ENCODE measurements around the gene ZNF236. TPM values are rescaled to one million over a fixed set of nuclear protein-coding genes. Genes with fewer than 3 reads are reported as not detected.
A peak's percentile ranks its signal among the peaks of the same experiment; 100 is the strongest.

ZNF236 gene
- total RNA-seq, 6 experiments from 2014 or later: 6.3 to 10.4 (median 8.1) TPM

GRCh38 chr18:76920974-76921373 lies 98.6 kb downstream of the ZNF236 start:
- DNase-seq: no peak
- peaks cover 35% of the 10 kb centered on the region for H3K36me3 Mint-ChIP-seq (ENCODE audit: low read depth)
- no peaks in the 10 kb centered on the region for H3K4me1 Mint-ChIP-seq (ENCODE audit: low read depth)
- no peaks in the 10 kb centered on the region for H3K9me3 Mint-ChIP-seq
- TF ChIP-seq CTCF (IDR thresholded peaks at IDR 0.05): no peak
- no peak overlapping the region for H3K27ac Mint-ChIP-seq
- H3K27me3 Mint-ChIP-seq (ENCODE audit: insufficient read depth): no peaks in the 10 kb centered on the region; the same call in none of the 2 replicates
- no peak overlapping the region for H3K4me3 Mint-ChIP-seq

GRCh38 chr18:76922107-76922506 lies 99.8 kb downstream of the ZNF236 start:
- H3K4me3 Mint-ChIP-seq: no peak overlapping the region
- peaks cover 35% of the 10 kb centered on the region for H3K36me3 Mint-ChIP-seq (ENCODE audit: low read depth)
- H3K27ac Mint-ChIP-seq: no peak overlapping the region

GRCh38 chr18:76923485-76924085 lies 101.2 kb downstream of the ZNF236 start:
- peak; percentile 69 for TF ChIP-seq CTCF (IDR thresholded peaks at IDR 0.05)
- Mint-ChIP-seq H3K27ac (no peak overlapping the region), H3K4me3 (no peak overlapping the region), H3K27me3 (ENCODE audit: insufficient read depth) (no peaks in the 10 kb centered on the region; the same call in none of the 2 replicates), H3K36me3 (ENCODE audit: low read depth) (peaks cover 32% of the 10 kb centered on the region), H3K9me3 (no peaks in the 10 kb centered on the region), H3K4me1 (ENCODE audit: low read depth) (no peaks in the 10 kb centered on the region)
- no peak for DNase-seq

More at GRCh38 chr18:76922107-76922506, 99.8 kb downstream of the ZNF236 start:
- peak; percentile 7 for DNase-seq
- H3K4me1 Mint-ChIP-seq (ENCODE audit: low read depth): no peaks in the 10 kb centered on the region
- TF ChIP-seq CTCF (IDR thresholded peaks at IDR 0.05): peak; percentile 66
- no peaks in the 10 kb centered on the region for H3K9me3 Mint-ChIP-seq
- H3K27me3 Mint-ChIP-seq (ENCODE audit: insufficient read depth): no peaks in the 10 kb centered on the region; the same call in none of the 2 replicates

- peaks cover 27% of the 10 kb centered on the region for H3K36me3 Mint-ChIP-seq (ENCODE audit: low read depth)
- no peaks in the 10 kb centered on the region for H3K9me3 Mint-ChIP-seq
- no peaks in the 10 kb centered on the region; the same call in none of the 2 replicates for H3K27me3 Mint-ChIP-seq (ENCODE audit: insufficient read depth)
- H3K27ac Mint-ChIP-seq: no peak overlapping the region
- no peaks in the 10 kb centered on the region for H3K4me1 Mint-ChIP-seq (ENCODE audit: low read depth)
- H3K4me3 Mint-ChIP-seq: no peak overlapping the region
- TF ChIP-seq CTCF (IDR thresholded peaks at IDR 0.05): no peak
- no peak for DNase-seq
Observed at GRCh38 chr18:76925501-76925900, 103.1 kb downstream of the ZNF236 start.

GRCh38 chr18:76927223-76927725 lies 104.9 kb downstream of the ZNF236 start:
- H3K9me3 Mint-ChIP-seq: no peaks in the 10 kb centered on the region
- no peak for DNase-seq
- H3K36me3 Mint-ChIP-seq (ENCODE audit: low read depth): peaks cover 19% of the 10 kb centered on the region; the same call in 1 of the 2 replicates
- H3K4me1 Mint-ChIP-seq (ENCODE audit: low read depth): peaks cover 5% of the 10 kb centered on the region; the same call in 1 of the 2 replicates
- H3K27me3 Mint-ChIP-seq (ENCODE audit: insufficient read depth): no peaks in the 10 kb centered on the region; the same call in none of the 2 replicates
- TF ChIP-seq CTCF (IDR thresholded peaks at IDR 0.05): no peak
- no peak overlapping the region for H3K27ac Mint-ChIP-seq
- H3K4me3 Mint-ChIP-seq: no peak overlapping the region
